Esophagus squamous epithelium (tissue), 5 donors: ENCODE results near the gene RBAK. TPM values are rescaled to one million over a fixed set of nuclear protein-coding genes. Genes with fewer than 3 reads are reported as not detected.
"Not testable (repeated sequence)": the region's sequence is repeated elsewhere in the genome, so short reads cannot be mapped to it uniquely, and the experiment has no call there.

Source experiments
- DNase-seq: peaks from one replicate; lab custom pipeline; 2025; lab: John Stamatoyannopoulos, UW
- H3K27ac ChIP-seq, 4 donors: fragments of 200-600 bp; sonication (generic); one replicate each; pipeline ENCODE4 v1.5.1; 2016 to 2019; ENCODE audit warnings: mild to moderate bottlenecking in 1 of 4
- H3K27me3 ChIP-seq, 4 donors: fragments of 200-600 bp; sonication (generic); 1 replicate in 3 of 4; 2 replicates in 1 of 4; pipeline versions ENCODE4 v1.5.1 to v1.6.0; 2017 to 2021; ENCODE audit warnings: antibody characterized with exemption in 1 of 4
- H3K36me3 ChIP-seq, 3 donors: fragments of 200-600 bp; sonication (generic); one replicate each; pipeline ENCODE4 v1.5.1; 2016 to 2019
- H3K4me1 ChIP-seq, 3 donors: fragments of 200-600 bp; sonication (generic); one replicate each; pipeline ENCODE4 v1.5.1; 2017 to 2019
- H3K4me3 ChIP-seq, 4 donors: fragments of 200-600 bp; sonication (generic); 1 replicate in 3 of 4; 2 replicates in 1 of 4; pipeline ENCODE4 v1.5.1; 2016 to 2019; ENCODE audit warnings: mild to moderate bottlenecking in 2 of 4, moderate library complexity in 1 of 4
- H3K9me3 ChIP-seq, 3 donors: fragments of 200-600 bp; sonication (generic); one replicate each; pipeline ENCODE4 v1.5.1; 2016 to 2019
- CTCF ChIP-seq, 6 experiments: fragments of 450-650 bp in 4 of 6; fragments of 200-600 bp in 2 of 6; sonication (generic) in 2 of 6; IDR thresholded peaks; one replicate each; pipeline ENCODE4 v1.5.1; 2016 to 2019; ENCODE audit warnings: antibody characterized with exemption in 6 of 6, mild to moderate bottlenecking in 4 of 6, moderate library complexity in 4 of 6
- POLR2A ChIP-seq, 4 donors: fragments of 450-650 bp; IDR thresholded peaks; one replicate each; pipeline ENCODE4 v1.6.1; 2017; ENCODE audit warnings: antibody characterized with exemption in 4 of 4, mild to moderate bottlenecking in 4 of 4, moderate library complexity in 3 of 4
- WGBS, 2 donors: methylation state at CpG; one replicate each; pipeline ENCODE4 v1.1.5; 2018; 5-methylcytosine and 5-hydroxymethylcytosine counted together
- intact Hi-C: fragments of 100-400 bp; cut with DNase I; formaldehyde crosslinking; loops from one replicate; pipeline ENCODE4 v1.15.0; 2022
- total RNA-seq, 4 donors: library from RNA; depleted of rRNA; stranded (reverse); fragments of >200 nt; gene quantifications; one replicate each; pipeline ENCODE4 v1.1.0, GENCODE V29; 2016
- donor health status: DM: yes; HTN: yes; CAD: no.

RBAK gene
- total RNA-seq, 4 donors from 2014 or later: 7.7 to 13.0 (median 10.0) TPM

DNA sequence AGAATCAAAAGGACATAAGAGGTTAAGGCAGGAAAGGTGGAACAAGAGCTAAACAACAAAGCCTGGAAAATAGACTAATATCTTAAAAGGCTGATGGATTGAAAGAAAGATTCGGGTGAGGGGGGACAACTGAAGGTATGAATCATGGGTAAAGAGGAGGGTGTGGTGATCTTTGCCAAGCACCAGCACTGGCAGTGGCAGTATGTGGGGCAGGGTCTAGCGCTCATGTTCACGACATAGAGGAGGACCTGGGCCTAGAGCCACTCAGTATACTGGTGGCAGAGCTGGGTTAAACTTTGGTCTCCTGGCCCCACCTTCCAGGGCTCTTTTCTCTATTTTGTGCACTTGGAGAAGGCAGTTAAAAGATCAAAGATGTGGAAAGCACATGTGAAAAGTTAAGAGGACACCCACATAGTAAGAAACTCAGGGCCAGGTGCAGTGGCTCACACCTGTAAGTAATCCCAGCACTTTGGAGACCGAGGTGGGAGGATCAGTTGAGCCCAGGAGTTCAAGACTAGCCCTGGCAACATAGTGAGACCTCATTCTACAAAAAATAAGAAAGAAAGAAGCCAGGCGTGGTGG, 46.2 kb upstream of the RBAK start:
- no peak for DNase-seq
- Histone ChIP-seq H3K27me3 (no peaks in the 10 kb centered on the region), H3K27ac (no peak overlapping the region), H3K4me1 (peaks cover 0 to 11% (median 0%) of the 10 kb centered on the region in 3 donors), H3K4me3 (no peak overlapping the region), H3K36me3 (peaks cover 0 to 58% (median 6%) of the 10 kb centered on the region in 3 donors), H3K9me3 (no peaks in the 10 kb centered on the region)
- WGBS, 2 donors: 79 to 92% methylated on average over 5 of the region's 5 CpGs
- intact Hi-C loops: no loop called here
- TF ChIP-seq POLR2A (IDR thresholded peaks at IDR 0.05): no peak
- no peak for TF ChIP-seq CTCF (IDR thresholded peaks at IDR 0.05)

DNA sequence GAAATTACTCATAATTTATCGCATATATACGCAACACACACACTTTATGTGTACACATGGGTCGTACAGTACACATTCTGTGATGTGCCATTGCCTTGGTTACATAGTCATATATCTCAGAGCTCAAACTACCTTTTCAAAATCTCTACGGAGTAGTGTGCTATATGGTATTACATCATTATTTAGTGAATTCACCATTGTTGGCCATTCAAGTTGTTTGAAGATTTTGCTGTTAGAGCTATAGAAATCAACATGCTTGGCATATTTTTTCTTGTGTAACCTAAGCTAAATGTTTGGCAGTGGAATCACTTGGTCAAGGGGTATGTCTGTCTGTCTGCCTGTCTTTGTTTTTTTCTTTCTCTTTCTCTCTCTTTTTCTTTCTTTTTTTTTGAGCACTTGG, 44.7 kb upstream of the RBAK start:
- H3K9me3 ChIP-seq: no peaks in the 10 kb centered on the region
- 81 to 91% methylated on average over 4 of the region's 4 CpGs for WGBS, 2 donors
- TF ChIP-seq CTCF (IDR thresholded peaks at IDR 0.05) (no peak), POLR2A (IDR thresholded peaks at IDR 0.05) (no peak)
- H3K4me1 ChIP-seq: peaks cover 0 to 16% (median 0%) of the 10 kb centered on the region in 3 donors
- peaks cover 0 to 42% (median 6%) of the 10 kb centered on the region in 3 donors for H3K36me3 ChIP-seq
- intact Hi-C loops: no loop called here
- no peak overlapping the region for H3K4me3 ChIP-seq
- DNase-seq: no peak
- no peak overlapping the region for H3K27ac ChIP-seq
- H3K27me3 ChIP-seq: no peaks in the 10 kb centered on the region

GRCh38 chr7:5001911-5002310, 43.7 kb upstream of the RBAK start:
- TF ChIP-seq POLR2A (IDR thresholded peaks at IDR 0.05) (no peak), CTCF (IDR thresholded peaks at IDR 0.05) (no peak)
- DNase-seq: no peak
- H3K4me3 ChIP-seq: no peak overlapping the region
- H3K4me1 ChIP-seq: peaks cover 0 to 16% (median 0%) of the 10 kb centered on the region in 3 donors
- H3K27me3 ChIP-seq: no peaks in the 10 kb centered on the region
- H3K36me3 ChIP-seq: peaks cover 0 to 33% (median 5%) of the 10 kb centered on the region in 3 donors
- intact Hi-C loops: no loop called here
- WGBS, 2 donors: 45 to 71% methylated on average over 5 of the region's 5 CpGs
- H3K27ac ChIP-seq: peak overlapping the region in 3 of 4 donors; percentile 10 to 34 (median 30)
- H3K9me3 ChIP-seq: no peaks in the 10 kb centered on the region

- WGBS, 2 donors: 50 to 60% methylated on average over 1 of the region's 1 CpG
- TF ChIP-seq CTCF (IDR thresholded peaks at IDR 0.05) (no peak), POLR2A (IDR thresholded peaks at IDR 0.05) (no peak)
- H3K27ac ChIP-seq: no peak overlapping the region
- peaks cover 0 to 16% (median 0%) of the 10 kb centered on the region in 3 donors for H3K4me1 ChIP-seq
- no peaks in the 10 kb centered on the region for H3K27me3 ChIP-seq
- intact Hi-C loops: no loop called here
- no peaks in the 10 kb centered on the region for H3K9me3 ChIP-seq
- H3K4me3 ChIP-seq: no peak overlapping the region
- peaks cover 0 to 17% (median 0%) of the 10 kb centered on the region in 3 donors for H3K36me3 ChIP-seq
- DNase-seq: no peak
These were observed 40.6 kb upstream of the RBAK start for GRCh38 chr7:5005066-5005465.

DNA sequence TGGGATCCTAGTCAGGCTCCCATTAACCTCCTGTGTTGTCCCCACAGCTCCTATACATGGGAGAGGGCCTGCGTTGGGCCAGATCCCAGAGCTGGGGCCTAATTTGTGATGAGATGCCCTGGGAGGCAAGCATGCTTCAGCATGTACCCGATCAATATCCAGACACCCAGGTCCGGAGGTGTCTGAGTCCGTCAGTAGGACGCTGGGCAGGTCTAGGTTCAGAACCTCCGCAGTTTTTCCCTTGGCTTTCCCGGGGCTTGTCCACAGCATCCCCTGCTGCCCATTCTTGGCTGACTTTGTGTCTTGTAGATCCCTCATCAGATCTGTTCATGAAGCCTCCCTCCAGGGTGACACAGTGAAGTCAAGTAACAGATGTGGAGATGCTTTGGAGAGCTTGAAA, 32.7 kb upstream of the RBAK start:
- WGBS, 2 donors: 83 to 94% methylated on average over 2 to 6 of the region's 7 CpGs
- Histone ChIP-seq H3K4me3 (no peak overlapping the region), H3K4me1 (no peaks in the 10 kb centered on the region), H3K27ac (no peak overlapping the region), H3K36me3 (peaks cover 0 to 16% (median 0%) of the 10 kb centered on the region in 3 donors), H3K27me3 (no peaks in the 10 kb centered on the region), H3K9me3 (no peaks in the 10 kb centered on the region)
- intact Hi-C loops: no loop called here
- TF ChIP-seq POLR2A (IDR thresholded peaks at IDR 0.05) (no peak), CTCF (IDR thresholded peaks at IDR 0.05) (no peak)
- no peak for DNase-seq

GRCh38 chr7:5015936-5016335, 29.7 kb upstream of the RBAK start:
- 73 to 82% methylated on average over 5 to 6 of the region's 6 CpGs for WGBS, 2 donors

DNA sequence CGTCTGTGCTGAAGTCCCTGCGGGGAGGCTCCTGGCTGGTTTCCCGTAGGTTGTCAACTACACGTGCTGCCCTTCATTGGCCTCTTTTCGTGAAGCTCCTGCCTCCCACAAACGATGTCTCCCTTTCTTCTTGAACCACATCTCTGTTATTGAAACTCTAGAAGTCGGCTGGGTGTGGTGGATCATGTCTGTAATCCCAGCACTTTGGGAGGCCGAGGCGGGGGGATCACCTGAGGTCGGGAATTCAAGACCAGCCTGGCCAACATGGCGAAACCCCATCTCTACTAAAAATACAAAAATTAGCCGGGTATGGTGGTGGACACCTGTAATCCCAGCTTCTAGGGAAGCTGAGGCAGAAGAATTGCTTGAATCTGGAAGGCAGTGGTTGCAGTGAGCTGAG, 28.0 kb upstream of the RBAK start:
- 86 to 92% methylated on average over 9 to 11 of the region's 12 CpGs for WGBS, 2 donors
- DNase-seq, H3K9me3 ChIP-seq, H3K27me3 ChIP-seq, H3K36me3 ChIP-seq, intact Hi-C loops, H3K4me3 ChIP-seq, H3K4me1 ChIP-seq, H3K27ac ChIP-seq: not testable (repeated sequence)

More at GRCh38 chr7:5015936-5016335, 29.7 kb upstream of the RBAK start:
- H3K36me3 ChIP-seq, H3K4me1 ChIP-seq, H3K9me3 ChIP-seq, DNase-seq, H3K4me3 ChIP-seq, H3K27me3 ChIP-seq, H3K27ac ChIP-seq, intact Hi-C loops: not testable (repeated sequence)
